ENCODE data around the gene CST11.

DNA sequence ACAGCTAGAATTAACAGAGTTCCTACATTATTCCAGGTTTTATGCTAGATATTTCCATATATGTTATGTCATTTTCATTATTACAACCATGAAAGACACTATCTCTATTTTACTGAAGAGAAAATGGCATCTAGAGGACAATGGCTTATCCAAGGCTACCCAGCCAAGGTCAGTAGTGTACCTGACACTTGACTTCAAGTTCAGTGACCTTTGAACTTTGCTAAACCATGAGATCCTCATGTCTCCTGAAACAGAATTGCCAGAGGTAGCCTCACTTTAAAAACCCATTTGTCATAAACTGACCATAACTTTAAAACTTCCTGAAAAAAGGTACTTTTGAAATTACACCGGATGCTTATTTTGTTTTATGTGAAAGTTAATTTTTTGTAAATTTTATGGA, 45.8 kb downstream of the CST11 start:
- no peak for TF ChIP-seq CTCF (IDR thresholded peaks at IDR 0.05)
- TF ChIP-seq POLR2A (IDR thresholded peaks at IDR 0.05): no peak

Data from lower leg skin (tissue), 3 donors.